Measurements from ENCODE around the gene GPC3. TPM values are rescaled to one million over a fixed set of nuclear protein-coding genes. Genes with fewer than 3 reads are reported as not detected.

Gene GPC3
- total RNA-seq, 1 experiment from 2014 or later: 0.98 TPM

DNA sequence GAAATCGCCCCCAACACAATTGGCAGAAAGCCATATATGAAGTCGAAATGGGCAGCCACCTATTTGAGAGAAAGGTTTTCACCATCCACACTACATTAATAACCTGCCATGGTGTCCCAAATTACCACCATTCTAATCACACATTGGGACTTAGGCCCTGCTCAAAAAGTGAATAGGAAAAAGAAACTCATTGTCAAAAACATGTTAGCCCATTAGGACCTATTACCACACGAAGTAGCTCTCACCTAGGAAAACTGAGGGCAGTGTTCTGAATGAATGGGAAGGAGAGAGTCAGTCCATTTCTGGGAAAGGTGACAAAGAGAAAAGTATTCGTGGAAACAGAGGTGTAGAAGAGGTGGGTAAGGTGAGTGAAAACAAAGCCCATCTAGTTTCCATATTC is 60.8 kb downstream of the GPC3 start:
- Histone ChIP-seq H4K20me1 (ENCODE audit: insufficient read depth) (no peaks in the 10 kb centered on the region), H3K4me2 (ENCODE audit: low read length) (no peak overlapping the region), H3K4me1 (ENCODE audit: control insufficient read depth in 1 of 2, insufficient read depth in 2 of 2, low read length in 2 of 2) (no peaks in the 10 kb centered on the region), H3K27ac (ENCODE audit: low read depth, low read length) (no peak overlapping the region), H3K9me2 (ENCODE audit: insufficient read depth) (no peaks in the 10 kb centered on the region), H3K36me3 (ENCODE audit: control insufficient read depth in 1 of 2, insufficient read depth in 2 of 2, low read length in 2 of 2) (no peaks in the 10 kb centered on the region), H3K27me3 (ENCODE audit: insufficient read depth, low read length) (no peaks in the 10 kb centered on the region), H3K9ac (ENCODE audit: low read length) (no peak overlapping the region), H2AFZ (ENCODE audit: low read depth, low read length, poor library complexity, severe bottlenecking) (no peak overlapping the region), H3K9me3 (ENCODE audit: control insufficient read depth in 1 of 2, insufficient read depth in 1 of 2, low read depth in 1 of 2, low read length in 2 of 2) (no peaks in the 10 kb centered on the region), H3K79me2 (ENCODE audit: insufficient read depth, low read length) (no peaks in the 10 kb centered on the region), H3K4me3 (replicated peaks in 1 of 2; ENCODE audit: low read depth in 1 of 2, low read length in 2 of 2) (no peak overlapping the region)
- no peak for DNase-seq (ENCODE audit: low read depth, low spot score)
- CTCF ChIA-PET: no interaction called here
- ATAC-seq: no peak
- TF ChIP-seq EZH2phosphoT487 (IDR thresholded peaks at IDR 0.05; ENCODE audit: borderline replicate concordance): no peak
- TF ChIP-seq, protein P1, sequence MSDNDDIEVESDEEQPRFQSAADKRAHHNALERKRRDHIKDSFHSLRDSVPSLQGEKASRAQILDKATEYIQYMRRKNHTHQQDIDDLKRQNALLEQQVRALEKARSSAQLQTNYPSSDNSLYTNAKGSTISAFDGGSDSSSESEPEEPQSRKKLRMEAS (IDR thresholded peaks at IDR 0.05): no peak
- no peak for TF ChIP-seq YY1 (IDR thresholded peaks at IDR 0.05; ENCODE audit: extremely low read depth, insufficient replicate concordance, low read depth, low read length)
- TF ChIP-seq, protein P2, sequence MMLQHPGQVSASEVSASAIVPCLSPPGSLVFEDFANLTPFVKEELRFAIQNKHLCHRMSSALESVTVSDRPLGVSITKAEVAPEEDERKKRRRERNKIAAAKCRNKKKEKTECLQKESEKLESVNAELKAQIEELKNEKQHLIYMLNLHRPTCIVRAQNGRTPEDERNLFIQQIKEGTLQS (IDR thresholded peaks at IDR 0.05): no peak
- TF ChIP-seq SRF (IDR thresholded peaks at IDR 0.05; ENCODE audit: low read depth): no peak
- TF ChIP-seq RAD21 (IDR thresholded peaks at IDR 0.05; ENCODE audit: low read depth): no peak
- no peak for TF ChIP-seq SIN3A (IDR thresholded peaks at IDR 0.05; ENCODE audit: low read depth)
- TF ChIP-seq, protein P3, sequence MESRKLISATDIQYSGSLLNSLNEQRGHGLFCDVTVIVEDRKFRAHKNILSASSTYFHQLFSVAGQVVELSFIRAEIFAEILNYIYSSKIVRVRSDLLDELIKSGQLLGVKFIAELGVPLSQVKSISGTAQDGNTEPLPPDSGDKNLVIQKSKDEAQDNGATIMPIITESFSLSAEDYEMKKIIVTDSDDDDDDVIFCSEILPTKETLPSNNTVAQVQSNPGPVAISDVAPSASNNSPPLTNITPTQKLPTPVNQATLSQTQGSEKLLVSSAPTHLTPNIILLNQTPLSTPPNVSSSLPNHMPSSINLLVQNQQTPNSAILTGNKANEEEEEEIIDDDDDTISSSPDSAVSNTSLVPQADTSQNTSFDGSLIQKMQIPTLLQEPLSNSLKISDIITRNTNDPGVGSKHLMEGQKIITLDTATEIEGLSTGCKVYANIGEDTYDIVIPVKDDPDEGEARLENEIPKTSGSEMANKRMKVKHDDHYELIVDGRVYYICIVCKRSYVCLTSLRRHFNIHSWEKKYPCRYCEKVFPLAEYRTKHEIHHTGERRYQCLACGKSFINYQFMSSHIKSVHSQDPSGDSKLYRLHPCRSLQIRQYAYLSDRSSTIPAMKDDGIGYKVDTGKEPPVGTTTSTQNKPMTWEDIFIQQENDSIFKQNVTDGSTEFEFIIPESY (IDR thresholded peaks at IDR 0.05; ENCODE audit: extremely low read depth, insufficient replicate concordance, low read length): no peak
- TF ChIP-seq CEBPB (IDR thresholded peaks at IDR 0.05; ENCODE audit: low read depth): no peak
- TF ChIP-seq TCF7L2 (IDR thresholded peaks at IDR 0.05; ENCODE audit: borderline replicate concordance, extremely low read depth, insufficient read depth, insufficient read length): no peak
- no peak for TF ChIP-seq FOSL1 (IDR thresholded peaks at IDR 0.05; ENCODE audit: low read depth)
- no peak for TF ChIP-seq EGR1 (IDR thresholded peaks at IDR 0.05; ENCODE audit: low read depth)
- BruUV-seq (replicated peaks): no TSS peak
- RAD21 ChIA-PET (ENCODE audit: low non-redundant PET in 1 of 2, low total read pairs in 2 of 2, uncharacterized antibody in 2 of 2, unreplicated experiment in 2 of 2): no interaction called here
- POLR2A ChIA-PET: no interaction called here
- intact Hi-C loops (cut with micrococcal nuclease): no loop called here
